HCT116 (cell line): ENCODE measurements around the gene ALK. TPM values are rescaled to one million over a fixed set of nuclear protein-coding genes. Genes with fewer than 3 reads are reported as not detected.

Experiments
- ATAC-seq: fragments of 200-7000 bp; cut with Tn5 transposase; 2 replicates; pipeline ENCODE4 v1.9.1; 2020; ENCODE audit warnings: mild to moderate bottlenecking, moderate library complexity
- BruUV-seq: library from RNA; stranded (reverse); fragments of 400-500 nt; replicated peaks from 2 replicates; lab custom pipeline; 2021; lab: Mats Ljungman, UMichigan
- CTCF ChIA-PET: fragments of 300-600 bp; sonication (Branson Sonifier 250); formaldehyde crosslinking; loops from one replicate; lab custom pipeline; 2021; ENCODE audit warnings: antibody characterized with exemption; lab: Charles Lee
- POLR2A ChIA-PET: fragments of 300-600, 350-600 bp; sonication (Branson Sonifier 250); formaldehyde crosslinking; loops from one replicate; lab custom pipeline; 2021; ENCODE audit warnings: antibody characterized with exemption; lab: Charles Lee
- RAD21 ChIA-PET, 2 experiments: fragments of 300-600 bp; sonication (Branson Sonifier 250); formaldehyde crosslinking; loops; one replicate each; lab custom pipeline; 2023; ENCODE audit warnings: low total read pairs in 2 of 2; ENCODE audit not compliant: uncharacterized antibody in 2 of 2, unreplicated experiment in 2 of 2, low non-redundant PET in 1 of 2; lab: Charles Lee
- DNase-seq: peaks from one replicate; pipeline ENCODE4 v3.0.0-alpha.2; 2010; ENCODE audit warnings: low read depth, low spot score
- H2AFZ ChIP-seq: fragments of 200-600 bp; shearing (Covaris generic), sonication (generic); 2 replicates; pipeline ENCODE4 v1.6.1; 2017; ENCODE audit warnings: low read depth, mixed run types, mixed read lengths, antibody characterized with exemption, low read length; ENCODE audit not compliant: poor library complexity, severe bottlenecking
- H3K27ac ChIP-seq: 2 replicates; pipeline ENCODE4 v1.5.1; 2012; ENCODE audit warnings: low read depth, low read length
- H3K27me3 ChIP-seq: fragments of 200-600 bp; sonication (generic); 2 replicates; pipeline ENCODE4 v1.6.1; 2016; ENCODE audit warnings: mixed run types, low read length, mixed read lengths; ENCODE audit not compliant: insufficient read depth
- H3K36me3 ChIP-seq, 2 experiments: fragments of 200-500 bp in 1 of 2; fragments of 200-600 bp in 1 of 2; sonication (Bioruptor generic) in 1 of 2; sonication (generic) in 1 of 2; 2 replicates each; pipeline versions ENCODE4 v1.5.1 to v1.6.1; 2014 to 2016; ENCODE audit warnings: low read length in 2 of 2, inconsistent platforms in 1 of 2, mixed read lengths in 1 of 2, mixed run types in 1 of 2; ENCODE audit not compliant: insufficient read depth in 2 of 2, control insufficient read depth in 1 of 2
- H3K4me1 ChIP-seq, 2 experiments: fragments of 200-600 bp in 1 of 2; sonication (generic) in 1 of 2; 2 replicates each; pipeline versions ENCODE4 v1.5.1 to v1.6.1; 2012 to 2017; ENCODE audit warnings: low read length in 2 of 2, inconsistent platforms in 1 of 2, mild to moderate bottlenecking in 1 of 2, mixed read lengths in 1 of 2, mixed run types in 1 of 2, moderate library complexity in 1 of 2; ENCODE audit not compliant: insufficient read depth in 2 of 2, control insufficient read depth in 1 of 2
- H3K4me2 ChIP-seq: fragments of 200-600 bp; sonication (generic); 2 replicates; pipeline ENCODE4 v1.6.1; 2017; ENCODE audit warnings: mixed run types, low read length, mixed read lengths
- H3K4me3 ChIP-seq, 2 experiments: fragments of 200-600 bp in 1 of 2; sonication (generic) in 1 of 2; replicated peaks in 1 of 2; 2 replicates each; pipeline ENCODE4 v1.5.1; 2011 to 2016; ENCODE audit warnings: low read length in 2 of 2, control low read depth in 1 of 2, low read depth in 1 of 2, mild to moderate bottlenecking in 1 of 2, mixed read lengths in 1 of 2, mixed run types in 1 of 2
- H3K79me2 ChIP-seq: fragments of 200-600 bp; sonication (generic); 2 replicates; pipeline ENCODE4 v1.6.1; 2017; ENCODE audit warnings: mild to moderate bottlenecking, mixed run types, low read length, moderate library complexity, mixed read lengths; ENCODE audit not compliant: insufficient read depth
- H3K9ac ChIP-seq: fragments of 200-600 bp; sonication (generic); 2 replicates; pipeline ENCODE4 v1.6.1; 2016; ENCODE audit warnings: low read length, mixed read lengths
- H3K9me2 ChIP-seq: fragments of 200-600 bp; sonication (generic), shearing (Covaris generic); 2 replicates; pipeline ENCODE4 v1.6.1; 2017; ENCODE audit warnings: mixed run types, mild to moderate bottlenecking, moderate library complexity; ENCODE audit not compliant: insufficient read depth
- H3K9me3 ChIP-seq, 2 experiments: fragments of 200-500 bp in 1 of 2; fragments of 200-600 bp in 1 of 2; sonication (Bioruptor generic) in 1 of 2; sonication (generic) in 1 of 2; 2 replicates each; pipeline ENCODE4 v1.6.1; 2014 to 2017; ENCODE audit warnings: low read length in 2 of 2, mixed read lengths in 2 of 2, inconsistent platforms in 1 of 2, low read depth in 1 of 2, mild to moderate bottlenecking in 1 of 2, mixed run types in 1 of 2, moderate library complexity in 1 of 2; ENCODE audit not compliant: control insufficient read depth in 1 of 2, insufficient read depth in 1 of 2
- H4K20me1 ChIP-seq: fragments of 200-600 bp; sonication (generic), shearing (Covaris generic); 2 replicates; pipeline ENCODE4 v1.6.1; 2017; ENCODE audit warnings: mixed run types, mild to moderate bottlenecking, moderate library complexity; ENCODE audit not compliant: insufficient read depth
- ATF3 ChIP-seq: IDR thresholded peaks from 2 replicates; pipeline ENCODE4 v1.6.1; 2012
- EGR1 ChIP-seq: IDR thresholded peaks from 2 replicates; pipeline ENCODE4 v1.6.1; 2012; ENCODE audit warnings: low read depth
- EZH2 ChIP-seq: fragments of 200-600 bp; sonication (generic); IDR thresholded peaks from 2 replicates; pipeline ENCODE4 v1.6.1; 2017; ENCODE audit warnings: antibody characterized with exemption, mixed run types
- JUND ChIP-seq: IDR thresholded peaks from 2 replicates; pipeline ENCODE4 v1.6.1; 2012
- RAD21 ChIP-seq: IDR thresholded peaks from 2 replicates; pipeline ENCODE4 v1.6.1; 2012; ENCODE audit warnings: low read depth, mild to moderate bottlenecking
- SIN3A ChIP-seq: IDR thresholded peaks from 2 replicates; pipeline ENCODE4 v1.6.1; 2012; ENCODE audit warnings: low read depth
- SP1 ChIP-seq: IDR thresholded peaks from 2 replicates; pipeline ENCODE4 v1.6.1; 2012; ENCODE audit warnings: low read depth
- ZNF274 ChIP-seq: fragments of 200-500 bp; sonication (Bioruptor generic); IDR thresholded peaks from 2 replicates; pipeline ENCODE4 v1.6.1; 2014; ENCODE audit warnings: mild to moderate bottlenecking, low read depth, low read length, inconsistent platforms
- intact Hi-C: fragments of 100-400 bp; cut with micrococcal nuclease; formaldehyde crosslinking; loops from 2 replicates; pipeline ENCODE4 v1.10.0; 2022
- total RNA-seq: library from RNA; stranded (reverse); gene quantifications from one replicate; pipeline ENCODE4 v1.2.1, GENCODE V29; 2021; ENCODE audit not compliant: unreplicated experiment
- TF ChIP-seq, protein P1 (sequence below): IDR thresholded peaks from 2 replicates; pipeline ENCODE4 v1.6.1; 2012; ENCODE audit warnings: low read depth
- TF ChIP-seq, protein P2 (sequence below): IDR thresholded peaks from 2 replicates; pipeline ENCODE4 v1.6.1; 2012
- TF ChIP-seq, protein P3 (sequence below): IDR thresholded peaks from 2 replicates; pipeline ENCODE4 v1.6.1; 2011; ENCODE audit warnings: mild to moderate bottlenecking, low read length, moderate library complexity; ENCODE audit not compliant: insufficient replicate concordance; ENCODE audit errors: extremely low read depth

ALK gene
- total RNA-seq, 1 experiment from 2014 or later, result not detected

GRCh38 chr2:29519338-29519925, 402.0 kb downstream of the ALK start:
- H3K9me2 ChIP-seq, result no peaks in the 10 kb centered on the region
- no peaks in the 10 kb centered on the region for H3K36me3 ChIP-seq
- H3K27ac ChIP-seq, result no peak overlapping the region
- H3K27me3 ChIP-seq, result peaks cover 71% of the 10 kb centered on the region
- ChIA-PET CTCF (no interaction called here), POLR2A (no interaction called here), RAD21 (no interaction called here)
- no peaks in the 10 kb centered on the region for H3K79me2 ChIP-seq
- BruUV-seq, result no TSS peak
- intact Hi-C loops, result no loop called here
- TF ChIP-seq RAD21, result no peak
- H2AFZ ChIP-seq, result no peak overlapping the region
- H3K9me3 ChIP-seq, result no peaks in the 10 kb centered on the region
- no peak for DNase-seq
- no peaks in the 10 kb centered on the region for H4K20me1 ChIP-seq
- ATAC-seq, result no peak
- no peak overlapping the region for H3K9ac ChIP-seq
- no peak overlapping the region for H3K4me3 ChIP-seq
- no peak overlapping the region for H3K4me2 ChIP-seq
- no peaks in the 10 kb centered on the region for H3K4me1 ChIP-seq

DNA sequence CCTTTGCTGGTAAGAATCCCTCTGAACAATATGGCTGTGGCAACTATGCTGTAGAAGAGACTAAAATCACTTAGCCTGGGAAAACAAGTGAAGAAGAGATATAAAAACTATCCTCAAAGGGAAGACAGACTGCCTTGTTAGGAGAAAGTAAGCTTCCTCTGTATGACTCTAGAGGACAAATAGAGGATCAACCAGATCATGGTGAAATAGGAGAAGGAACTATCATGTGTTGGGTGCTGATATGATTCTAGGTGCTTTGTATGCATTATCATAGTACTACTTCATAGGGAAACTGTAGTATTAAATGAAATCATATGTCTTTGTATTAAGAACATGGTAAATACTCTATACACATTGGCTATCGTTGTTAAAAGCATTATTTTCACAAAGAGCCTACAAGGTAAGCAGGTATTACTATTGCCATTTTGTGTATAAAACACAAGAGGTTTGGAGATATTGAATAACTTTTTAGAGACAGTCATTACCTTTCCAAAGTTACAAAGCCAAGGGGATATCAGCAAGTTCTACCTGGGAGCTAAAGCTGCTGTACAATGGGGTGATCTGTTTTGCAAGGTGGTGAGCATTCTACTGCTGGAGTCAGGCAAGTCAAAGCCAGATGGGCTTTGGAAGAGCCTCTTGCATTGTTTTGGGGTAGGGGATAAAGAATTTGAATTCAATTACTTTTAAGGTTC, 402.6 kb downstream of the ALK start:
- no peaks in the 10 kb centered on the region for H4K20me1 ChIP-seq
- DNase-seq, result no peak
- no peak overlapping the region for H3K4me2 ChIP-seq
- ChIA-PET RAD21 (no interaction called here), POLR2A (no interaction called here), CTCF (no interaction called here)
- H3K36me3 ChIP-seq, result no peaks in the 10 kb centered on the region
- no TSS peak for BruUV-seq
- H3K4me1 ChIP-seq, result no peaks in the 10 kb centered on the region
- no peak overlapping the region for H3K4me3 ChIP-seq
- H3K27me3 ChIP-seq, result peaks cover 66% of the 10 kb centered on the region
- ATAC-seq, result no peak
- no peaks in the 10 kb centered on the region for H3K9me2 ChIP-seq
- no peak overlapping the region for H3K9ac ChIP-seq
- intact Hi-C loops, result no loop called here
- no peak overlapping the region for H2AFZ ChIP-seq
- no peak overlapping the region for H3K27ac ChIP-seq
- no peaks in the 10 kb centered on the region for H3K79me2 ChIP-seq
- H3K9me3 ChIP-seq, result no peaks in the 10 kb centered on the region
- TF ChIP-seq, protein P1, sequence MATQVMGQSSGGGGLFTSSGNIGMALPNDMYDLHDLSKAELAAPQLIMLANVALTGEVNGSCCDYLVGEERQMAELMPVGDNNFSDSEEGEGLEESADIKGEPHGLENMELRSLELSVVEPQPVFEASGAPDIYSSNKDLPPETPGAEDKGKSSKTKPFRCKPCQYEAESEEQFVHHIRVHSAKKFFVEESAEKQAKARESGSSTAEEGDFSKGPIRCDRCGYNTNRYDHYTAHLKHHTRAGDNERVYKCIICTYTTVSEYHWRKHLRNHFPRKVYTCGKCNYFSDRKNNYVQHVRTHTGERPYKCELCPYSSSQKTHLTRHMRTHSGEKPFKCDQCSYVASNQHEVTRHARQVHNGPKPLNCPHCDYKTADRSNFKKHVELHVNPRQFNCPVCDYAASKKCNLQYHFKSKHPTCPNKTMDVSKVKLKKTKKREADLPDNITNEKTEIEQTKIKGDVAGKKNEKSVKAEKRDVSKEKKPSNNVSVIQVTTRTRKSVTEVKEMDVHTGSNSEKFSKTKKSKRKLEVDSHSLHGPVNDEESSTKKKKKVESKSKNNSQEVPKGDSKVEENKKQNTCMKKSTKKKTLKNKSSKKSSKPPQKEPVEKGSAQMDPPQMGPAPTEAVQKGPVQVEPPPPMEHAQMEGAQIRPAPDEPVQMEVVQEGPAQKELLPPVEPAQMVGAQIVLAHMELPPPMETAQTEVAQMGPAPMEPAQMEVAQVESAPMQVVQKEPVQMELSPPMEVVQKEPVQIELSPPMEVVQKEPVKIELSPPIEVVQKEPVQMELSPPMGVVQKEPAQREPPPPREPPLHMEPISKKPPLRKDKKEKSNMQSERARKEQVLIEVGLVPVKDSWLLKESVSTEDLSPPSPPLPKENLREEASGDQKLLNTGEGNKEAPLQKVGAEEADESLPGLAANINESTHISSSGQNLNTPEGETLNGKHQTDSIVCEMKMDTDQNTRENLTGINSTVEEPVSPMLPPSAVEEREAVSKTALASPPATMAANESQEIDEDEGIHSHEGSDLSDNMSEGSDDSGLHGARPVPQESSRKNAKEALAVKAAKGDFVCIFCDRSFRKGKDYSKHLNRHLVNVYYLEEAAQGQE, result no peak
- TF ChIP-seq EGR1 (no peak), SIN3A (no peak), SP1 (no peak), ATF3 (no peak), EZH2 (no peak), JUND (no peak), ZNF274 (no peak)
- TF ChIP-seq, protein P2, sequence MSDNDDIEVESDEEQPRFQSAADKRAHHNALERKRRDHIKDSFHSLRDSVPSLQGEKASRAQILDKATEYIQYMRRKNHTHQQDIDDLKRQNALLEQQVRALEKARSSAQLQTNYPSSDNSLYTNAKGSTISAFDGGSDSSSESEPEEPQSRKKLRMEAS, result no peak
- TF ChIP-seq, protein P3, sequence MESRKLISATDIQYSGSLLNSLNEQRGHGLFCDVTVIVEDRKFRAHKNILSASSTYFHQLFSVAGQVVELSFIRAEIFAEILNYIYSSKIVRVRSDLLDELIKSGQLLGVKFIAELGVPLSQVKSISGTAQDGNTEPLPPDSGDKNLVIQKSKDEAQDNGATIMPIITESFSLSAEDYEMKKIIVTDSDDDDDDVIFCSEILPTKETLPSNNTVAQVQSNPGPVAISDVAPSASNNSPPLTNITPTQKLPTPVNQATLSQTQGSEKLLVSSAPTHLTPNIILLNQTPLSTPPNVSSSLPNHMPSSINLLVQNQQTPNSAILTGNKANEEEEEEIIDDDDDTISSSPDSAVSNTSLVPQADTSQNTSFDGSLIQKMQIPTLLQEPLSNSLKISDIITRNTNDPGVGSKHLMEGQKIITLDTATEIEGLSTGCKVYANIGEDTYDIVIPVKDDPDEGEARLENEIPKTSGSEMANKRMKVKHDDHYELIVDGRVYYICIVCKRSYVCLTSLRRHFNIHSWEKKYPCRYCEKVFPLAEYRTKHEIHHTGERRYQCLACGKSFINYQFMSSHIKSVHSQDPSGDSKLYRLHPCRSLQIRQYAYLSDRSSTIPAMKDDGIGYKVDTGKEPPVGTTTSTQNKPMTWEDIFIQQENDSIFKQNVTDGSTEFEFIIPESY, result no peak
